Glutamatergic neuron (in vitro differentiated cells): Measurements from ENCODE around the gene EIF5A. TPM values are rescaled to one million over a fixed set of nuclear protein-coding genes. Genes with fewer than 3 reads are reported as not detected.

ENCODE experiments used
- DNase-seq: peaks from one replicate; pipeline ENCODE4 v3.0.0; 2022
- H3K27ac Mint-ChIP-seq: one replicate; pipeline ENCODE4 v1.8.0; 2020; ENCODE audit warnings: mild to moderate bottlenecking, mixed read lengths, inconsistent platforms; ENCODE audit not compliant: unreplicated experiment
- H3K27me3 Mint-ChIP-seq: one replicate; pipeline ENCODE4 v1.8.0; 2020; ENCODE audit warnings: mild to moderate bottlenecking, moderate library complexity, mixed read lengths, inconsistent platforms; ENCODE audit not compliant: unreplicated experiment
- H3K36me3 Mint-ChIP-seq: one replicate; pipeline ENCODE4 v1.8.0; 2020; ENCODE audit warnings: mild to moderate bottlenecking, mixed read lengths, inconsistent platforms; ENCODE audit not compliant: unreplicated experiment
- H3K4me1 Mint-ChIP-seq: one replicate; pipeline ENCODE4 v1.8.0; 2020; ENCODE audit warnings: mild to moderate bottlenecking, low read depth, mixed read lengths, inconsistent platforms; ENCODE audit not compliant: unreplicated experiment
- H3K4me3 Mint-ChIP-seq: one replicate; pipeline ENCODE4 v1.8.0; 2020; ENCODE audit warnings: mild to moderate bottlenecking, mixed read lengths, inconsistent platforms; ENCODE audit not compliant: unreplicated experiment
- H3K9me3 Mint-ChIP-seq: one replicate; pipeline ENCODE4 v1.8.0; 2020; ENCODE audit warnings: mild to moderate bottlenecking, moderate library complexity, mixed read lengths, inconsistent platforms; ENCODE audit not compliant: unreplicated experiment
- total RNA-seq: library from RNA; stranded (reverse); fragmentation: NEBNext Ultra II Directional; extraction: Animal tissue kit (Norgen Biotek cat#: 25700); gene quantifications from one replicate; pipeline ENCODE4 v1.2.1, GENCODE V29; 2021; ENCODE audit not compliant: unreplicated experiment
- TF ChIP-seq, protein P1 (sequence below): fragments of 200-600 bp; sonication (generic); IDR thresholded peaks from one replicate; pipeline ENCODE4 v1.5.0; 2021; ENCODE audit not compliant: partially characterized antibody, unreplicated experiment

The EIF5A gene
- total RNA-seq, 1 donor from 2014 or later, result 347 TPM

DNA sequence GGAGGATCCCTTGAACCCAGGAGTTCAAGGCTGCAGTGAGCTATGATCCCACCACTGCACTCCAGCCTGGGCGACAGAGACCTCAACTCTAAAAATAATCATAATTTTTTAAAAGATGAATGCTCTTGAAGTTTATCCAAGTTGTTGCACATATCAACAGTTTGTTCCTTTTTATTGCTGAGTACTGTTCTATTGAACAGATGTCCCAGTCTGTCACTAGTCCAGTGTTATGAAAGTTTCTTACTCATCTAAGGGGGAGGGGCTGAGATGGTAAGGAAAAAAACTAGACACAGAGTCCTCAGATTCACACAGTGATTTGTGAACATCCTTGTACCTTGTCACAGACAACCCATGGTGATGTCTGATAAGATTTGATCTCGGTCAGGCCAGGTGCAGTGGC, 32.8 kb downstream of the EIF5A start:
- no peak overlapping the region for H3K4me3 Mint-ChIP-seq
- TF ChIP-seq, protein P1, sequence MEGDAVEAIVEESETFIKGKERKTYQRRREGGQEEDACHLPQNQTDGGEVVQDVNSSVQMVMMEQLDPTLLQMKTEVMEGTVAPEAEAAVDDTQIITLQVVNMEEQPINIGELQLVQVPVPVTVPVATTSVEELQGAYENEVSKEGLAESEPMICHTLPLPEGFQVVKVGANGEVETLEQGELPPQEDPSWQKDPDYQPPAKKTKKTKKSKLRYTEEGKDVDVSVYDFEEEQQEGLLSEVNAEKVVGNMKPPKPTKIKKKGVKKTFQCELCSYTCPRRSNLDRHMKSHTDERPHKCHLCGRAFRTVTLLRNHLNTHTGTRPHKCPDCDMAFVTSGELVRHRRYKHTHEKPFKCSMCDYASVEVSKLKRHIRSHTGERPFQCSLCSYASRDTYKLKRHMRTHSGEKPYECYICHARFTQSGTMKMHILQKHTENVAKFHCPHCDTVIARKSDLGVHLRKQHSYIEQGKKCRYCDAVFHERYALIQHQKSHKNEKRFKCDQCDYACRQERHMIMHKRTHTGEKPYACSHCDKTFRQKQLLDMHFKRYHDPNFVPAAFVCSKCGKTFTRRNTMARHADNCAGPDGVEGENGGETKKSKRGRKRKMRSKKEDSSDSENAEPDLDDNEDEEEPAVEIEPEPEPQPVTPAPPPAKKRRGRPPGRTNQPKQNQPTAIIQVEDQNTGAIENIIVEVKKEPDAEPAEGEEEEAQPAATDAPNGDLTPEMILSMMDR, result no peak
- H3K9me3 Mint-ChIP-seq, result peaks cover 2% of the 10 kb centered on the region
- H3K27ac Mint-ChIP-seq, result no peak overlapping the region
- peaks cover 4% of the 10 kb centered on the region for H3K27me3 Mint-ChIP-seq
- DNase-seq, result no peak
- no peaks in the 10 kb centered on the region for H3K4me1 Mint-ChIP-seq
- no peaks in the 10 kb centered on the region for H3K36me3 Mint-ChIP-seq

DNA sequence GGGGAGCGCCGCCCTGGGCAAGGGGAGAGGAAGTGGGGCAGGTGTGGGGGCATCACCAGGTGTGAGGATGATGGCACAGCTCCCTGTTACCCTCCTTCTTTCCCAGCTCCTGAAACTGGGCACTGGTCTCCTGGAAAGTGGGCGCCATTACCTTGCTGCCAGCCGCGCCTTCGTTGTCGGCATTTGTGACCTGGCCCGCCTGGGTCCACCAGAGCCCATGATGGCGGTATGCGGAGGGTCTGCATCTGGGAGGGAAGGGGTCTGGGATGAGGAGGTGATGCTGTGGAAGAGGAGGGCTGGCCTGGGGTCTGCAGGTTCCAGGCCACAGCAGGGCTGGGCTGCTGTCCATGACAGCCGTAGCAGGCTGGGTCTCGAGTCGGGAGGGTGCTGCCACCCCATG, 34.4 kb downstream of the EIF5A start:
- Mint-ChIP-seq H3K4me1 (no peaks in the 10 kb centered on the region), H3K27me3 (peaks cover 4% of the 10 kb centered on the region), H3K9me3 (peaks cover 2% of the 10 kb centered on the region), H3K36me3 (no peaks in the 10 kb centered on the region), H3K27ac (no peak overlapping the region), H3K4me3 (no peak overlapping the region)
- TF ChIP-seq, protein P1, result no peak
- no peak for DNase-seq

DNA sequence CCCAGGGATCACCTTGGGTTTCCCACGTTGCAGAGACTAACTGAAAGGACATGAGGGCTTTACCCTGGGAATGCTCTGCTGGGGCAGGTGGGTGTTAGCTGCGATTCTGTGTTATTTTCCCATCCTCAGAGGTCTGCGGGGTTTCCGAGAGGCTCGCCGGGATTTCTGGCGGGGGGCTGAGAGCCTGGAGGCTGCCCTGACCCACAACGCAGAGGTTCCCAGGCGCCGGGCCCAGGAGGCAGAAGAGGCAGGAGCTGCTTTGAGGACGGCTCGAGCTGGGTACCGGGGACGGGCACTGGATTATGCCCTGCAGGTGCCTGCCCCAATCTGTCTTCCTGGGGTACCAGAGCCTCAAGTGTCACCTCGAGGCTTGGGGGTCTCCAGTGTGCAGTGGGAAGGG, 35.8 kb downstream of the EIF5A start:
- Mint-ChIP-seq H3K4me3 (no peak overlapping the region), H3K9me3 (peaks cover 2% of the 10 kb centered on the region), H3K4me1 (no peaks in the 10 kb centered on the region), H3K27me3 (peaks cover 4% of the 10 kb centered on the region), H3K27ac (peak overlapping the region; percentile 55), H3K36me3 (no peaks in the 10 kb centered on the region)
- TF ChIP-seq, protein P1, result no peak
- no peak for DNase-seq

DNA sequence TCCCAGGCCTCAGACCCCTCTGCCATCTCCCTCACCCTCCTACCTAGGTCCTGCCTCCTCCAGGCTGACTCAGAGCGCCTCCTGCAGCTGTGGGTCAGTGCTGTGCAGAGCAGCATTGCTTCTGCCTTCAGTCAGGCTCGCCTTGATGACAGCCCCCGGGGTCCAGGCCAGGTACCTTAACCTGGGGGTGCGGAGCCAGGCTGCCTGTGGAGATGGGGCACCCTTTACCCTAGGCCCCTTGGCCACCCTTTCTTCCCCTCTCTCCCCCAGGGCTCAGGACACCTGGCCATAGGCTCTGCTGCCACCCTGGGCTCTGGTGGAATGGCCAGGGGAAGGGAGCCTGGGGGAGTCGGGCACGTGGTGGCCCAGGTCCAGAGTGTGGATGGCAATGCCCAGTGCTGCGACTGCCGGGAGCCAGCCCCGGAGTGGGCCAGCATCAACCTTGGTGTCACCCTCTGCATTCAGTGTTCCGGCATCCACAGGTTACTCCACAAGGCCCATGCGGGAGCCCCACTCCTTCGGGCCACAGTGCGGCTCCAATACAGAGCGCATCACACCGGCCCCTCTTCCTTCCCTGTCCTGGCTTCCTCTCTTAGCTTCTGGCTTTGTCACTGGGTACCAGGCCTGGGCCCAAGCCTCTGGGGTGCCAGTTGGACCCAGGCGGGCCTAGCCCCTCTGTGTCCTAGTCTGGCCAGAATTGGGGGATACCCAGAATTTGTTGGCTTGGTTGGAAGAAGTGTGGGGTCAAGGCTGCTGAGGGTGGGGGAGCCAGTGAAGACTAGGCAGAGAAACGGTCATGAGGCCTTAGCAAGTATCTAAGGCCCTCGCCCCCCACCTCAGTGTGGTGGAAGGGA, 39.6 kb downstream of the EIF5A start:
- peaks cover 2% of the 10 kb centered on the region for H3K4me1 Mint-ChIP-seq
- no peaks in the 10 kb centered on the region for H3K9me3 Mint-ChIP-seq
- DNase-seq, result no peak
- peaks cover 5% of the 10 kb centered on the region for H3K27me3 Mint-ChIP-seq
- H3K36me3 Mint-ChIP-seq, result no peaks in the 10 kb centered on the region
- TF ChIP-seq, protein P1, result no peak
- no peak overlapping the region for H3K4me3 Mint-ChIP-seq
- no peak overlapping the region for H3K27ac Mint-ChIP-seq
